ENCODE results near the gene TTI1. TPM values are rescaled to one million over a fixed set of nuclear protein-coding genes. Genes with fewer than 3 reads are reported as not detected.

The TTI1 gene
- total and polyA plus RNA-seq, 7 donors: 11.4 to 29.7 (median 15.4) TPM

DNA sequence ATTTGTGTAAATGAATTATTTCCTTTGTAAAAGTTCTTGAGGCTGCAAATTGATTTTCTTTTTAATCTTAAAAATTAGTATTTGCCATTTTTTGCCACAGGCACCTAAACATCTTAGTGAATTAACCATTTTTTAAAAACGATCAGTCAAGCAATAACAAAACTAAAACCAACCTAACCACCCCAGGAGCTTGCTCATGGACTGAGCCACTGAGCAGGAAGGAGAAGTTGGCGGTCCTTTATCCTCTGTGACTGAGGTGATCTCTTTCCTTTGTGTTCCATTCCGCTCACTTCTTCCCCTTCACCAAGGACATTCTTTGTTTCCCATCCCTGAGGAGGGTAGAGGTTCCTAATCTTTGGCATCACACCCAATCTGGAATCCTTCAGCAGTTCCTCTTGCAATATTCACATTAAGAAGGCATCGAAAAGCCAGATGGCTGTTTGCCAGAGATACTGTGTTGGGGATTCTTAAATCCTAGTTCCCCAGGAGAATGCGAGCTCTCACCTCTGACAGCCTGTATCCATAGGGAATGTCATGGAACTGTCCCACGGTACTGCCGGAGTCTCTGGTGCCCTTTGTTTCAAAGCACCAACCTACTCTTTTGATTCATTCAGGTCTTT is 30.8 kb upstream of the TTI1 start:
- intact Hi-C loops (cut with DNase I): loop anchor here in 1 of 2 donors (10.0 kb wide), 1 partner anchor 251 kb away; no protein-coding TSS in a partner anchor
- DNase-seq (no peak), ATAC-seq (no peak)
- H3K27ac ChIP-seq: no peak overlapping the region
- H3K27me3 ChIP-seq (ENCODE audit: insufficient read depth in 3 of 3, low read length in 2 of 3): no peaks in the 10 kb centered on the region
- peaks cover 24 to 83% of the 10 kb centered on the region in 2 donors for H3K36me3 ChIP-seq (ENCODE audit: insufficient read depth in 1 of 2, low read depth in 1 of 2)
- H3K9me3 ChIP-seq: no peaks in the 10 kb centered on the region
- H3K4me3 ChIP-seq: no peak overlapping the region
- peaks cover 36% of the 10 kb centered on the region for H3K4me1 ChIP-seq
- WGBS, 3 donors: 78 to 85% (median 79%) methylated on average over 7 of the region's 7 CpGs
- TF ChIP-seq, protein P1, sequence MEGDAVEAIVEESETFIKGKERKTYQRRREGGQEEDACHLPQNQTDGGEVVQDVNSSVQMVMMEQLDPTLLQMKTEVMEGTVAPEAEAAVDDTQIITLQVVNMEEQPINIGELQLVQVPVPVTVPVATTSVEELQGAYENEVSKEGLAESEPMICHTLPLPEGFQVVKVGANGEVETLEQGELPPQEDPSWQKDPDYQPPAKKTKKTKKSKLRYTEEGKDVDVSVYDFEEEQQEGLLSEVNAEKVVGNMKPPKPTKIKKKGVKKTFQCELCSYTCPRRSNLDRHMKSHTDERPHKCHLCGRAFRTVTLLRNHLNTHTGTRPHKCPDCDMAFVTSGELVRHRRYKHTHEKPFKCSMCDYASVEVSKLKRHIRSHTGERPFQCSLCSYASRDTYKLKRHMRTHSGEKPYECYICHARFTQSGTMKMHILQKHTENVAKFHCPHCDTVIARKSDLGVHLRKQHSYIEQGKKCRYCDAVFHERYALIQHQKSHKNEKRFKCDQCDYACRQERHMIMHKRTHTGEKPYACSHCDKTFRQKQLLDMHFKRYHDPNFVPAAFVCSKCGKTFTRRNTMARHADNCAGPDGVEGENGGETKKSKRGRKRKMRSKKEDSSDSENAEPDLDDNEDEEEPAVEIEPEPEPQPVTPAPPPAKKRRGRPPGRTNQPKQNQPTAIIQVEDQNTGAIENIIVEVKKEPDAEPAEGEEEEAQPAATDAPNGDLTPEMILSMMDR (IDR thresholded peaks at IDR 0.05): no peak

DNA sequence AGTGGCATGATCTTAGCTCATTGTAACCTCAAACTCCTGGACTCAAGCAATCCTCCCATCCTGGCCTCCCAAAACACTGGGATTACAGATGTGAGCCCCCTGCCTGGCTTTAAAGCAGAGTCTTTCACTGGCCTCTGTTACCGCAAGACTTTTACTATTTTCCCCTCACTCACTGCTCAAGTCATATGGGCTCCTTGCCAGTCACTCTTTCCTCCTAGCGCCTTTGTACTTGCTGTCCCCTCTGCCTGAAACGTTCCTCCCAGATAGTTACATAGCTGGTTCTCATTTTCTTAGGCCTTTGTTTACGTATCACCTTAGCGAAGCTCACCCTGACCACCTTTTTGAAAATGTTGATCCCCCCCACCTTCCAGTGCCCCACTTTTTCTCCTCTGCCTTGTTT is 29.6 kb upstream of the TTI1 start:
- Histone ChIP-seq H3K4me3 (no peak overlapping the region), H3K9me3 (no peaks in the 10 kb centered on the region), H3K27ac (no peak overlapping the region), H3K27me3 (ENCODE audit: insufficient read depth in 3 of 3, low read length in 2 of 3) (no peaks in the 10 kb centered on the region), H3K4me1 (peaks cover 30% of the 10 kb centered on the region), H3K36me3 (ENCODE audit: insufficient read depth in 1 of 2, low read depth in 1 of 2) (peaks cover 24 to 83% of the 10 kb centered on the region in 2 donors)
- intact Hi-C loops (cut with DNase I): loop anchor here in 1 of 2 donors (10.0 kb wide), 1 partner anchor 252 kb away; no protein-coding TSS in a partner anchor
- ATAC-seq: no peak
- DNase-seq: no peak
- WGBS, 3 donors: 82 to 87% (median 82%) methylated on average over 5 of the region's 5 CpGs
- TF ChIP-seq, protein P1 (IDR thresholded peaks at IDR 0.05): no peak

DNA sequence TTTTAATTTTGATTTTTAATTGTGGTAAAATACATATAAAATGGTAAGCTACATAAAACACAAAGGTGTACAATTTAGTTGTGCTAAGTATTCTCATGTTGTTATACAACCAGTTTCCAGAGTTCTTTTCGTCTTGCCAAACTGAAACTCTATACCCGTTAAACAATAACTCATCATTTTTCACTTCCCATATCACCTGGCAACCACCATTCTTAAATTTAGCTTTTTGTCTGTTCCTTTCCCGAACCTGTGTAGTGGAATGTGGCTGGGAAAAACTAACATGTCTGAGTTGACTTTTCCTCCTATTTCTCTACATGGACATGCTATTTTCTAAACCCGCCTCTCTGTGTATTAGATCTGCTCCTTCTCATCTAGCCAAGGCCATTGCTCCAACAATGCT is 27.9 kb upstream of the TTI1 start:
- Histone ChIP-seq H3K36me3 (ENCODE audit: insufficient read depth in 1 of 2, low read depth in 1 of 2) (peaks cover 24 to 84% of the 10 kb centered on the region in 2 donors), H3K4me3 (no peak overlapping the region), H3K27me3 (ENCODE audit: insufficient read depth in 3 of 3, low read length in 2 of 3) (no peaks in the 10 kb centered on the region), H3K4me1 (peaks cover 30% of the 10 kb centered on the region), H3K9me3 (no peaks in the 10 kb centered on the region), H3K27ac (no peak overlapping the region)
- intact Hi-C loops (cut with DNase I): loop anchor here in 1 of 2 donors (10.0 kb wide), 1 partner anchor 254 kb away; no protein-coding TSS in a partner anchor
- 43 to 56% (median 49%) methylated on average over 4 of the region's 4 CpGs for WGBS, 3 donors
- TF ChIP-seq, protein P1 (IDR thresholded peaks at IDR 0.05): no peak
- no peak for DNase-seq
- no peak for ATAC-seq

DNA sequence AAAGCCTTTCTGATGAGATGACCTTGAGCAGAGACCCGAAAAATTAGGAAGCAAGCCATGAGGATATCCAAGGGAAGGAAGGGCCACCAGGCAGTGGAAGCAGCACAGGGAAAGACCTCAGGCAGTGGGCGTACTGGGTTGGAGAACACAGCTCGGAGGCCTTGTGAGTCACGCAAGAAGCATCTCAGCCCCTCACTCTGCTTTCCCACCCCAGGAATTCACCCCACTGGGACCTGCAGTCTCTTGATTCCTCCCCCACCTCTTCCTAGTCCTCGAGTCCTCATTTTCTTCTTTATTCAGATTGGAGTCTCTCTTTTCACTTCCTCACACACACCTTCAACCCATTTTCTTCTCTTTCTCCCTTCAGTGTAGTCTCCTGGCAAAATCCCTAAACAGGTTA is 27.3 kb upstream of the TTI1 start:
- intact Hi-C loops (cut with DNase I): loop anchor here in 1 of 2 donors (10.0 kb wide), 1 partner anchor 254 kb away; no protein-coding TSS in a partner anchor
- no peak for ATAC-seq
- WGBS, 3 donors: 82 to 85% (median 83%) methylated on average over 5 of the region's 5 CpGs
- Histone ChIP-seq H3K27ac (no peak overlapping the region), H3K9me3 (no peaks in the 10 kb centered on the region), H3K27me3 (ENCODE audit: insufficient read depth in 3 of 3, low read length in 2 of 3) (no peaks in the 10 kb centered on the region), H3K4me1 (peaks cover 24% of the 10 kb centered on the region), H3K36me3 (ENCODE audit: insufficient read depth in 1 of 2, low read depth in 1 of 2) (peaks cover 21 to 78% of the 10 kb centered on the region in 2 donors), H3K4me3 (no peak overlapping the region)
- TF ChIP-seq, protein P1 (IDR thresholded peaks at IDR 0.05): no peak
- DNase-seq: no peak
